Activated naive CD4-positive, alpha-beta T cell treated with anti-CD3 and anti-CD28 coated beads, Interleukin-2, amount 50 U/mL, for 72 hours (primary cell): Measurements from ENCODE around the gene SLC36A1. TPM values are rescaled to one million over a fixed set of nuclear protein-coding genes. Genes with fewer than 3 reads are reported as not detected.
"Not testable (repeated sequence)": the region's sequence is repeated elsewhere in the genome, so short reads cannot be mapped to it uniquely, and the experiment has no call there.

ENCODE experiments used
- ATAC-seq, 2 donors: fragments of 150-1000 bp; cut with Tn5 transposase; 2 replicates each; pipeline ENCODE4 v1.10.0; 2021; ENCODE audit warnings: mild to moderate bottlenecking in 2 of 2, moderate library complexity in 2 of 2
- DNase-seq, 2 donors: peaks; one replicate each; pipeline ENCODE4 v3.0.0; 2021 to 2022; ENCODE audit warnings: low spot score in 2 of 2
- H3K27ac Mint-ChIP-seq, 2 donors: one replicate each; pipeline ENCODE4 v1.8.0; 2022; ENCODE audit warnings: mild to moderate bottlenecking in 2 of 2, mixed read lengths in 2 of 2
- H3K36me3 Mint-ChIP-seq, 2 donors: one replicate each; pipeline ENCODE4 v1.8.0; 2022; ENCODE audit warnings: mixed read lengths in 2 of 2
- H3K9me3 Mint-ChIP-seq, 2 donors: one replicate each; pipeline ENCODE4 v1.8.0; 2022; ENCODE audit warnings: mixed read lengths in 2 of 2
- total RNA-seq, 2 donors: library from RNA; stranded (reverse); gene quantifications; one replicate each; pipeline ENCODE4 v1.2.3, GENCODE V29; 2022

Gene SLC36A1
- 1 to 10 TPM; 5.0 to 7.8 TPM for total RNA-seq

- peak; percentile 88 to 95 for ATAC-seq
- H3K36me3 Mint-ChIP-seq: peaks cover 0 to 6% of the 10 kb centered on the region in 2 donors
- peak within 1 kb of the TSS; percentile 92 to 95 for H3K27ac Mint-ChIP-seq
- DNase-seq: peak; percentile 97
- H3K9me3 Mint-ChIP-seq: no peaks in the 10 kb centered on the region
Measured at GRCh38 chr5:151447174-151448037, at the start of gene SLC36A1. TSS of gene SLC36A1 (plus strand) at chr5:151447603. CDS start at chr5:151458793, 11,190 bp downstream.

GRCh38 chr5:151405334-151406160, 41.9 kb upstream of the SLC36A1 start:
- Mint-ChIP-seq H3K27ac (no peak overlapping the region), H3K36me3 (no peaks in the 10 kb centered on the region), H3K9me3 (no peaks in the 10 kb centered on the region)
- DNase-seq (no peak), ATAC-seq (no peak)

- no peaks in the 10 kb centered on the region for H3K36me3 Mint-ChIP-seq
- DNase-seq: no peak
- H3K9me3 Mint-ChIP-seq: no peaks in the 10 kb centered on the region
- ATAC-seq: no peak
- no peak overlapping the region for H3K27ac Mint-ChIP-seq
Measured at GRCh38 chr5:151406322-151406947, 41.0 kb upstream of the SLC36A1 start.

- H3K9me3 Mint-ChIP-seq: no peaks in the 10 kb centered on the region
- DNase-seq (no peak), ATAC-seq (no peak)
- no peak overlapping the region for H3K27ac Mint-ChIP-seq
- H3K36me3 Mint-ChIP-seq: no peaks in the 10 kb centered on the region
Measured at GRCh38 chr5:151408591-151409230, 38.7 kb upstream of the SLC36A1 start.

GRCh38 chr5:151413800-151414199, 33.6 kb upstream of the SLC36A1 start:
- H3K36me3 Mint-ChIP-seq: peaks cover 14 to 19% of the 10 kb centered on the region in 2 donors
- ATAC-seq: no peak
- DNase-seq: no peak
- peaks cover 9 to 14% of the 10 kb centered on the region in 2 donors for H3K9me3 Mint-ChIP-seq
- no peak overlapping the region for H3K27ac Mint-ChIP-seq

GRCh38 chr5:151414536-151414935, 32.9 kb upstream of the SLC36A1 start:
- ATAC-seq: no peak
- peaks cover 19 to 23% of the 10 kb centered on the region in 2 donors for H3K36me3 Mint-ChIP-seq

GRCh38 chr5:151417712-151418111, 29.7 kb upstream of the SLC36A1 start:
- peaks cover 9 to 18% of the 10 kb centered on the region in 2 donors for H3K9me3 Mint-ChIP-seq

More at GRCh38 chr5:151414536-151414935, 32.9 kb upstream of the SLC36A1 start:
- DNase-seq: no peak
- Mint-ChIP-seq H3K9me3 (peaks cover 9 to 18% of the 10 kb centered on the region in 2 donors), H3K27ac (no peak overlapping the region)

GRCh38 chr5:151420127-151420526, 27.3 kb upstream of the SLC36A1 start:
- Mint-ChIP-seq H3K36me3 (peaks cover 19 to 23% of the 10 kb centered on the region in 2 donors), H3K27ac (no peak overlapping the region), H3K9me3 (peaks cover 9 to 18% of the 10 kb centered on the region in 2 donors)
- DNase-seq (no peak), ATAC-seq (no peak)

More at GRCh38 chr5:151417712-151418111, 29.7 kb upstream of the SLC36A1 start:
- peaks cover 19 to 23% of the 10 kb centered on the region in 2 donors for H3K36me3 Mint-ChIP-seq
- H3K27ac Mint-ChIP-seq: no peak overlapping the region
- no peak for ATAC-seq
- no peak for DNase-seq

GRCh38 chr5:151424892-151425523, 22.4 kb upstream of the SLC36A1 start:
- no peaks in the 10 kb centered on the region for H3K9me3 Mint-ChIP-seq
- H3K27ac Mint-ChIP-seq: no peak overlapping the region
- no peak for ATAC-seq
- H3K36me3 Mint-ChIP-seq: no peaks in the 10 kb centered on the region
- DNase-seq: no peak

GRCh38 chr5:151426347-151426746, 21.1 kb upstream of the SLC36A1 start:
- H3K9me3 Mint-ChIP-seq, H3K36me3 Mint-ChIP-seq, ATAC-seq, DNase-seq, H3K27ac Mint-ChIP-seq: not testable (repeated sequence)

- no peak overlapping the region for H3K27ac Mint-ChIP-seq
- no peak for DNase-seq
- no peaks in the 10 kb centered on the region for H3K9me3 Mint-ChIP-seq
- ATAC-seq: peak; percentile 37 to 89
- H3K36me3 Mint-ChIP-seq: no peaks in the 10 kb centered on the region
Measured at GRCh38 chr5:151427258-151427657, 20.1 kb upstream of the SLC36A1 start.

GRCh38 chr5:151430731-151431130, 16.7 kb upstream of the SLC36A1 start:
- H3K36me3 Mint-ChIP-seq: no peaks in the 10 kb centered on the region
- no peak for DNase-seq
- H3K9me3 Mint-ChIP-seq: no peaks in the 10 kb centered on the region
- no peak overlapping the region for H3K27ac Mint-ChIP-seq
- ATAC-seq: no peak

GRCh38 chr5:151431666-151432065, 15.7 kb upstream of the SLC36A1 start:
- no peak for ATAC-seq
- H3K27ac Mint-ChIP-seq: no peak overlapping the region
- no peaks in the 10 kb centered on the region for H3K36me3 Mint-ChIP-seq
- H3K9me3 Mint-ChIP-seq: no peaks in the 10 kb centered on the region
- no peak for DNase-seq

- Mint-ChIP-seq H3K36me3 (no peaks in the 10 kb centered on the region), H3K27ac (no peak overlapping the region), H3K9me3 (no peaks in the 10 kb centered on the region)
- ATAC-seq (no peak), DNase-seq (no peak)
Measured at GRCh38 chr5:151432210-151432609, 15.2 kb upstream of the SLC36A1 start.

GRCh38 chr5:151434570-151435237, 12.7 kb upstream of the SLC36A1 start:
- H3K36me3 Mint-ChIP-seq: no peaks in the 10 kb centered on the region
- ATAC-seq: no peak
- H3K9me3 Mint-ChIP-seq: no peaks in the 10 kb centered on the region
- DNase-seq: no peak
- no peak overlapping the region for H3K27ac Mint-ChIP-seq
